ENCODE data around the gene NFKBIE.

NFKBIE gene

DNA sequence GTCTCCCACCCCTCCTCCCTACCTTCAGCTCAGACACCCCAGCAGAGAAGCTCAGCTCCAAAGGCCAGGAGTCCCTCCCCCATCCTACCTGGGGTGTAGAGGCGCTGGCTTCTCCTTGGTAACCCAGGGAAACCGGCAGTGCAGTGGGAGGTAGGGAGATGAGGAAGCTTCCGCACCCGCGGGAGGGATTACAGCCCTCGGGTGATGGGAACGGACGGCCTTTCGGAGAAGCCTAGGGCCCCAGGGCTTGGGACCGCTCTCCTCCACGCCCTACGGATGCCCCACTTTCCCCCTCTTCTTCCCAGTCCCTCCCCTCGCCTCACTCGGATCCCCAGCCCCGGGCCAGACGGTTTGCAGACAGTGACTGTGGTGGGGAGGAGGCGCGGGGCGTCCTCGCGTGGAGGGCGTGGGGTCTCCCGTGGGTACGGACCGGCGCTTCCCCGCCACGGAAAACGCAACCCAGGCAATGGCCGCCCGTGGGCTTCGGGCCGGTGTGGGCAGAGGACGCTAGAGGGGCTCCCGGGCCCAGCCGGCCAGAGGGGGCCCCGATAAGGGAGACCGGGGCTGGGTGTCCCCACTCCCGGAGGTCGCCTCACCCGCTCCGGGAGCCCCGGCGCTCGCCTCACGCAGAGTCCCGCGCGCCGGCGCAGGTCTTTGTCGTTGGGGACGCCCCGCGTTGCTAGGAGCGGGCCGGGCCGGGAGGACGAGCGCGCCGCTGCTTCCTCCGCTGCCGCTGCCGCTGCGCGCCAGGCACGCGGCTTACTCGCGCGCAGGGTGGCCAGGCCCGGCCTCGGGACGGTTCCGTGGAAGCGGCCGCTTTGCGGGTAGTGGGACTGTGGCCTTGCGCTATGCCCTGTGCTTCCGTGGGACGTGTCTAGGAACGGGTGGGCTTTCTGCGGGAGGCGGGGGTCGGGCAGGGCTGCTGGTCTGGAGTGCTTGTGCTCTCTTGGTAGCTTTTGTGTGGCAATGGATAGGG is 32.0 kb upstream of the NFKBIE start:
- peak; percentile 6 to 18 for DNase-seq

DNA sequence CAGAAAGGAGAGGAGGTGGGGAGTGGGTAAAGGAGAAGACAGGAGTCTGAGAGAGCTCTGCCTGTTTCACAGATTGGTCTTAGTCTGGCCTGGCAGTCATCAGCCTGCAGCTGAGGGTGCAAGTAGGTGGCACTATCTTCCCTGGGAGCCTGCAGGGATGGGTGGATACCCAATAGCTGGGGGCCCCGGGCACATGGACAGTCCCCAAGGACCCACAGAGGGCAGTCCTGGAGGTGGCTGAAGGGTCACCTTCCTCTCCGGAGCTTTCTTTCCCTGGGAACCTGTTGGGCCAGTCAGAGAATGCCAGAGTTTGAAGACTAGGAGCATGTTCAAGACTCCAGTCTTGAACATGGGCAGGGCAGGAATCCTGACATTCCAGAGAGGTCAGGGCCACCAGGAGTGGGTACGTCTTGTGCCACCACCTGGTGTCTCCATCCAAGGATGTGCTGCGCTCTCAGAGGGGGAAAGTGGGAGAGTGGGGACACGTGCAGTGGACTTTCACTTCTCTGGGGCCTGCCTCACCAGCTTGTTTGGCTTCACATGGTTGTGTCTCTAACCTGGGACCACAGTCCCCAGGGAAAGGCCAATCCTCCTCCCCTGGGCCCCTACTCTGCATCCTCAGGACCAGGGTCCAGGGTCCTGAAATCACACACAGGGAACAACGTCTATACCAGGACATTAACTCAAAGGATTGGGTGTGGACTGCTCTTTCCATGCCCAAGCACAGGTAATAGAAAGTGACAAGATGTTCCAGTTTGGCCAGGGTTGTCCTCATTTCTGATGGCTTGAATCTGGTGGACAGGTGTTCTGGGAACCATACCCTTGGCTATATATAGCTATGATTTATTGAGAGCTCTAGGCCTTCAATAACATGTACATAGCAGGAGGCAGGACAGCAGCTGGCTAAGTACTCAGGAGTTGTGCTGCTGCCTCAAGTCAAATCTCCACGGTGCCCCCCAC is 29.8 kb upstream of the NFKBIE start:
- DNase-seq, result no peak

GRCh38 chr6:44292661-44293365 is 27.5 kb upstream of the NFKBIE start:
- DNase-seq, result no peak

DNA sequence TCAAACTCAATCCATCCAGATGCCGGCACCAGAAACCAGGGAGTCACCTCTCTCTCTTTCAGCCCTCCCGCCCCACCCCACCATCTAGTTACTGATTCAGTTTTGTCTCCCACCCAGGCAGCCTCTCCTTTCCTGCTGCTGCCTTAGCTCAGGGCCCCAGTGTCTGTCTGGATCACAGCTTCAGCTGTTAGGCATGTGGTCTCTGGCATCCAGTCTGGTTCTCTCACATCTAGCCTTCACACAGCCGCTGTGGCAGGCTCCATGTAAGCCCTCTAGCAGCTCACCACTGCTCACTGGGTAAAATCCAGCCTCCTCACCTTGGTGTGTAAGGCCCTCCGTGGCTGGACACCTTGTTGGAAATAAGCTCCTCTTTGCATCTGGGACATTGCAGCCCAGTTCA is 26.5 kb upstream of the NFKBIE start:
- no peak for DNase-seq

DNA sequence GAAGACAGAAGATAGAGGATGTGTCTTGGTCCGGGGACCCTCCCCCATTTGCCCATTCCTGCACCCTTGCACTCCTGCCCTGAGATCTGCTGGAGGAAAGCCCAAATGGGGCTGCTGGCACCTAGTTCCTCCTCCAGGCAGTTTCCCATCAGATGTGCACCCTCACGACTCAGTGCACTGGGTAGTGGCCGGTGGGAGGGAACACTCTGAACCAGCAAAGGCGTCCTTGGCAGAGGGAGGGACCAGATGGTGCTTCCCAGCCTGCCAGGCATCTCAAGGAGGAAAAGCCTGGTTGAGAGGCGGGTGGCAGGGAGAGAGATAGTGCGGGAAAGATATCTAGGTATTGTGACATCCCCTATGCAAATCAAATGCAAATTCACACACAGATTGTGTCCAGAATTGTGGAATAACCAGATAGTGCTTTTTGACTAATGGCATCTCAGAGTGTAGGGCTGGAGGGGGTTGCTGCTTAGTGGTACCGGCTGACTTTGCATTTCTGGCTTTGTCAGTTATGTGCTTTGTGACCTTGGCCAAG is 24.4 kb upstream of the NFKBIE start:
- DNase-seq, result no peak

DNA sequence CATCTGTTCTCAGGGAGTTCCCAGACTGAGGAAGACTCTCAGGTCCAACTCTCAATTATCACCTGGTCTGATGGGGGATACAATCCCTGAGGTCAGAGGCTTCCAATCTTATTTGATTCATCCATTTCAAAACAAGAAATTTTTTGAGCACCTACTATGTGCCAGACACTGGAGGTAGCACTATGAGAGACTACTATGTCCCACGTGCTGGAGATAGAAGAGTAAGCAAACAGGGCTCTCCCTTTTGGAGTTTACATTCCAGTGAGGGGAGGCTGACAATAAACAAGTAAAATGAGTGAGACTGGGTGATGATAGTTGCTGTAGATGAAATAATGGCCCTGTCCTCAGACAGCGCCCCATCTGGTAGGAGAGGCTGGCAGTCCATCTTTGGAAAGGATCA is 21.4 kb upstream of the NFKBIE start:
- no peak for DNase-seq

DNA sequence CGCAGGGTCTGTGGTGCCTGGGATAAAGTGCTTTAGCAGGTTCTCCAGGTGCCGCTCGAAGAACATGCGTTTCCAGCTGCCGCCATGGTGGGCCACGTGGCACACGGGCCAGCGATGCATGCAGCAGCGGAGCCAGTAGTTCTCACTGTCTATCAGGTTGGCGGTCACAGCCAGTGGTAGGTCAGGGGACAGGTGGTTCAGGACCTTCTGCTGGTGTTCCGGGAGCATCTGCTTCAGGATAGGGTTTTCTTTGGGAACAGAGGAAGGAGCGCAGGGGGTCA is 20.9 kb upstream of the NFKBIE start:
- DNase-seq, result no peak

GRCh38 chr6:44285552-44286284 is 20.4 kb upstream of the NFKBIE start:
- peak; percentile 54 to 56 for DNase-seq

DNA sequence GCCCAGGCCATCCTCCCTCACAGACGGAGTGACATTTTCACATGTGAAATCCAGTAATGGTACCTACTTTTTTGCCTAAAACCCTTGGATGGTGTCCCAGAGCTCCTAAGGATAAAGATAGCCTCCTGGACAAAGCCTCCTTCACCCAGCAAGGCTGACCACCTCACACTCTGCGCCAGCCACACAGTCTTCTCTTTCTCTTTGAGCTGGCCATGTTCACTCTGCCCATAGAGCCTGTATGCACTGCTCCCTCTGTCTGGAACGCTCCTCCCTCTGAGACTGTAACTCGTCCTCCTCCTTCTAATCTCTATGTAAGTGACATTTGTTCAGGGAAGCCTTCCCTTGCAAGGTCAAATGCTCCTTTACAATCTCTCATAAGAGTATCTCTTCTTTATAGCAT is 19.5 kb upstream of the NFKBIE start:
- DNase-seq, result no peak

GRCh38 chr6:44284121-44284520 is 18.8 kb upstream of the NFKBIE start:
- DNase-seq, result peak in 1 of 2 experiments; percentile 11

DNA sequence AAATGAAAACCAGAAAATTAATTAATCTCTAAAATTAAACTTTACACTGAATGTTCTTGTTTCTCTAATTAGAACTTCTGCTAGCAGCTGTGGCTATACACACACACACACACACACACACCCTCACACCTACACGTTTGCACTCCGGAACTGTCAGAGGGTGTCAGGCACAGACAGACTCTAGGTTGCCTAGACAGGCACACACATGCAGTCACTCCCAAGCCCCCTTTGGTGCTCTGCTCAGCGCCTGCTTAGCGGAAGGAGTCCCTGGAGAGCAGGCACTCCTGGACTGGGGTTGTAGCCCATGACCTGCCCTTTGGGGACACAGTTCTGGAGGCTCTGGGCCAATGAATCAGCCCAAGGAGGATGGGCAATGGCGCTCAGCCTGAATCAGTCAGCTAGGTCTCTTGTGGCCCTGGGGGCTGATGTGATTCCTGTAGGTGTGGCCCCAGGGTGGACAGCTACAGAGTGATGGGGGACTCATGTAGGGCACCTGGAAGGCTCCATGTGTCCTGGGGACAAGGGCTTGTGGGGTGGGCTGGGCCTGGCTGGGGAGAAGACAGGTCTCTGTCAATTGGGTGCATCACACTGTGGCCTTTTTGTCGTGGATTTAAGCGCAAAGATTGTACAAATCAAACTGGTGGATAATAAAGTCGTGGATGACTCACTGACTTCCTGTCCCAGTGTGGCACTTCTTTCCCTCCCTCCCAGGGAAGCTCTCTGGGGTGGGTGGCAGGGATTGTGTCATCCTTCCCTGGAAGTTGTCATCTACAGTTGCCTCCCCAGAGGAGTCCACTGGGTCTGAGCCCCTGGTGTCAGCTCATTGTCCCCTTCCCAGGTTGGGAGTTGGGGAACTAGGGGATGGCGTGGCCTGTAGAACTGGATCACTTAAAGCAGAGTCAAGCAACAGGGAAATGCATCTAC is 13.7 kb upstream of the NFKBIE start:
- no peak for DNase-seq

DNA sequence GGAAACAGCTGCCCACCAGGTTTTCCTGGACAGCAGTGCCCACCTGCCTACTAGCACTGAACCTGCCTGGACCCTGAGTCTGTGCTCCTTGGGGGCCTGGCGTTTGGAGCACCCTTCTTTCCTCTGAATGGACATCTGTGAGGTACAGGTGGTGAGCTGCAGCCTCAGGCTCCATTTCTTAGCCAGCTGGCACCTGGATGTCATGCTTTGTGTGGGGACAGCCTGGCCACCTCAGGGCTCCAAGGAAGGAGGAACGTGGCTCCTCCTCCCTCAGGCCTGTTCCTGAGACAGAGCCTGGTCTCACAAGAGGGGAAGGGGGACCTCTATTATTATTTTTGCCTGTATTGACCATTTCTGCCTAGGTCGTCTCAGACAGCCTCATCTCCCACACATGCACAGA is 13.0 kb upstream of the NFKBIE start:
- DNase-seq, result no peak

- DNase-seq, result no peak
These were observed 12.4 kb upstream of the NFKBIE start for GRCh38 chr6:44277763-44278162.

GRCh38 chr6:44276667-44277640 is 11.6 kb upstream of the NFKBIE start:
- no peak for DNase-seq

DNA sequence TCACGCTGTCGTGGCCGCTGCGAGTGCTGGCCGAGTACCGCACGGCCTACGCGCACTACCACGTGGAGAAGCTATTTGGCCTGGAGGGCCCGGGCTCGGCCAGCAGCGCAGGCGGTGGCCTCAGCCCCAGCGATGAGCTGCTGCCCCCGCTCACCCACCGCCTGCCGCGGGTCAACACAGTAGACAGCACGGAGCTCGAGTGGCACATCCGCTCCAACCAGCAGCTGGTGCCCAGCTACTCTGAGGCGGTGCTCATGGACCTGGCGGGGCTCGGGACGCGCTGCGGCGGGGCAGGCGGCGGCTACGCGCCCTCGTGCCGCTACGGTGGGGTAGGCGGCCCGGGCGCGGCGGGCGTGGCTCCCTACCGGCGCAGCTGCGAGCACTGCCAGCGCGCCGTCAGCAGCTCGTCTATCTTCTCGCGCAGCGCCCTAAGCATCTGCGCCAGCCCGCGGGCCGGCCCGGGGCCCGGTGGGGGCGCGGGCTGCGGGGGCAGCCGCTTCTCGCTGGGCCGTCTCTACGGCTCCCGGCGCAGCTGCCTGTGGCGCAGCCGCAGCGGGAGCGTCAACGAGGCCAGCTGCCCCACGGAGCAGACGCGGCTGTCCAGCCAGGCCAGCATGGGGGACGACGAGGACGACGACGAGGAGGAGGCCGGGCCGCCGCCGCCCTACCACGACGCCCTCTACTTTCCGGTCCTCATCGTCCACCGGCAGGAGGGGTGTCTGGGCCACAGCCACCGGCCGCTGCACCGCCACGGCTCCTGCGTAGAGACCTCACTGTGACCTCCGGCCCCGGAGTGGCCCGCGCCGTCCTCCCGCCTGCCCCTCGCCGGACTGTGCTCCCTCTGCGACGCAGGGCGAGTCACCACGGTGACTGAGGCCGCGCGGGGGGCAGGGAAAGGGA is 10.6 kb upstream of the NFKBIE start:
- DNase-seq, result no peak

DNA sequence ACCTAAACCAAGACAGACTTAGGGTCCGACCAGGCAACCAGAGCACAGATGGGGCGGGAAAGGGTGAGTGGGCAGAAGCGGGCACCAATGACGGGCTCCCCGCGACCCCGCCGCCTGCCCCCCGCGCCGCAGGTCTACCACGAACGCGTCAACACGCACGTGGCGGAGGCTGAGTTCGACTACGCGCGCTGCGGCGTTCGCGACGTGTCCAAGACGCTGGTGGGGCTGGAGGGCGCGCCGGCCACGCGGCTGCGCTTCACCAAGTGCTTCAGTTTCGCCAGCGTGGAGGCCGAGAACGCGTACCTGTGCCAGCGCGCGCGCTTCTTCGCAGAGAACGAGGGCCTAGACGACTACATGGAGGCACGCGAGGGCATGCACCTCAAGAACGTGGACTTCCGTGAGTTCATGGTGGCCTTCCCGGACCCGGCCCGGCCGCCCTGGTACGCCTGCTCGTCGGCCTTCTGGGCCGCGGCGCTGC is 10.0 kb upstream of the NFKBIE start:
- no peak for DNase-seq

DNA sequence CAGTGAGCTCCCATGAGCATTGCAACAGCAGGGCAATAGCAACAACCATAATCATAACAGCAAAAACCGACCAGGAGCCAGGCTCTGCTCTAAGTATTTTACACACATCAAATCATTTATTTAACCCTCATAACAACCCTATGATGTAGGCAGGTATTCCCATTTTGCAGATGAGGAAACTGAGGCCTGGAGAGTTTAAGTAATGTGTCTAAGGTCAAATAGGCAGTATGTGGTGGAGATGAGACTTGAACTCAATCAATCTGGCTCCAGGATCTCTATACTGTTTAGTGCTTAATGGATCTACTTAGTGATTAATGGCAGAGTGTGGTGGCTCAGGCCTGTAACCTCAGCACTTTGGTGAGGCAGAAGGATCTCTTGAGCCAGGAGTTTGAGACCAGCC is 8.3 kb upstream of the NFKBIE start:
- no peak for DNase-seq

DNA sequence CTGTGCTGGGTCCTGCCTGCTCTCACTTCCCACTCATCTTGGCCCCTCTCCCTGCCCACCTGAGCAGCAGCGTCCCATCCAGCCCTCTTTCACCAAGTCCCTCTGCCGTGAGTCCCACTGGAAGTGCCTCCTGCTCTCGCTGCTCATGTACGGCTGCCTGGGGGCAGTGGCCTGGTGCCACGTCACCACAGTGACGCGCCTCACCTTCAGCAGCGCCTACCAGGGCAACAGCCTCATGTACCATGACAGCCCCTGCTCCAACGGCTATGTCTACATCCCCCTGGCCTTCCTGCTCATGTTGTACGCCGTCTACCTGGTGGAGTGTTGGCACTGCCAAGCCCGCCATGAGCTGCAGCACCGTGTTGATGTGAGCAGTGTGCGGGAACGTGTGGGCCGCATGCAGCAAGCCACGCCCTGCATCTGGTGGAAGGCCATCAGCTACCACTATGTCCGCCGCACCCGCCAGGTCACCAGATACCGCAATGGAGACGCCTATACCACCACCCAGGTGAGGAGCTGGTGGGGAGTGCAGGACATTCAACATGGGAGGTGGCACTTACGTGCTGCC is 7.7 kb upstream of the NFKBIE start:
- DNase-seq, result no peak

Data from Kasumi-1 (cell line).